Gastroesophageal sphincter (tissue), 4 donors: ENCODE data around the gene ANKZF1. TPM values are rescaled to one million over a fixed set of nuclear protein-coding genes. Genes with fewer than 3 reads are reported as not detected.
A peak's percentile ranks its signal among the peaks of the same experiment; 100 is the strongest.

Experiments
- ATAC-seq: fragments of 150-250 bp; one replicate; pipeline ENCODE4 v1.9.1; 2016; ENCODE audit warnings: mild to moderate bottlenecking, moderate library complexity
- H3K27ac ChIP-seq, 4 donors: fragments of 200-600 bp; sonication (generic) in 3 of 4; 1 replicate in 3 of 4; 2 replicates in 1 of 4; pipeline ENCODE4 v1.5.1; 2016 to 2019
- H3K27me3 ChIP-seq: fragments of 200-600 bp; sonication (generic); one replicate; pipeline ENCODE4 v1.5.1; 2019
- H3K36me3 ChIP-seq, 2 donors: fragments of 200-600 bp; sonication (generic); one replicate each; pipeline ENCODE4 v1.5.1; 2019; ENCODE audit warnings: control low read depth in 1 of 2
- H3K4me1 ChIP-seq, 3 donors: fragments of 200-600 bp; sonication (generic); 1 replicate in 2 of 3; 2 replicates in 1 of 3; pipeline ENCODE4 v1.5.1; 2016 to 2019; ENCODE audit warnings: control low read depth in 2 of 3
- H3K4me3 ChIP-seq, 2 donors: fragments of 200-600 bp; sonication (generic); one replicate each; pipeline ENCODE4 v1.5.1; 2019; ENCODE audit warnings: mild to moderate bottlenecking in 1 of 2, moderate library complexity in 1 of 2
- H3K9me3 ChIP-seq, 3 donors: fragments of 200-600 bp; sonication (generic); one replicate each; pipeline ENCODE4 v1.5.1; 2017 to 2019; ENCODE audit warnings: control low read depth in 2 of 3
- CTCF ChIP-seq, 4 experiments: fragments of 200-600 bp in 2 of 4; fragments of 450-650 bp in 2 of 4; sonication (generic) in 1 of 4; IDR thresholded peaks; one replicate each; pipeline ENCODE4 v1.5.1; 2017 to 2019; ENCODE audit warnings: antibody characterized with exemption in 4 of 4, mild to moderate bottlenecking in 2 of 4, moderate library complexity in 2 of 4
- EP300 ChIP-seq: sonication (generic); formaldehyde crosslinking; IDR thresholded peaks from one replicate; pipeline ENCODE4 v1.6.1; 2017; ENCODE audit warnings: antibody characterized with exemption, mild to moderate bottlenecking
- POLR2A ChIP-seq, 2 donors: fragments of 450-650 bp; IDR thresholded peaks; one replicate each; pipeline ENCODE4 v1.6.1; 2017; ENCODE audit warnings: antibody characterized with exemption in 2 of 2, mild to moderate bottlenecking in 2 of 2, moderate library complexity in 1 of 2
- POLR2AphosphoS5 ChIP-seq: sonication (generic); formaldehyde crosslinking; IDR thresholded peaks from one replicate; pipeline ENCODE4 v1.6.1; 2017; ENCODE audit warnings: antibody characterized with exemption
- WGBS, 2 donors: methylation state at CpG; one replicate each; pipeline ENCODE4 v1.1.5; 2018; ENCODE audit warnings: low coverage in 1 of 2; 5-methylcytosine and 5-hydroxymethylcytosine counted together
- total RNA-seq, 4 donors: library from RNA; depleted of rRNA; stranded (reverse); fragments of >200 nt; gene quantifications; one replicate each; pipeline ENCODE4 v1.1.0, GENCODE V29; 2016

The ANKZF1 gene
- total RNA-seq, 4 donors from 2014 or later: 24.3 to 48.4 (median 25.1) TPM

- H3K27me3 ChIP-seq: no peaks in the 10 kb centered on the region
- peak overlapping the region in 3 of 4 donors; percentile 95 to 98 (median 98) for H3K27ac ChIP-seq
- no CpG with 5 or more reads among the region's 6 CpGs for WGBS, 2 donors
- no peaks in the 10 kb centered on the region for H3K9me3 ChIP-seq
- no peak for TF ChIP-seq CTCF (IDR thresholded peaks at IDR 0.05)
- TF ChIP-seq POLR2AphosphoS5: no peak
- no peak for TF ChIP-seq EP300
- no peak for TF ChIP-seq POLR2A (IDR thresholded peaks at IDR 0.05)
- H3K4me1 ChIP-seq: peaks cover 3 to 51% (median 21%) of the 10 kb centered on the region in 3 donors
- no peak for ATAC-seq
- H3K36me3 ChIP-seq: peaks cover 0 to 67% of the 10 kb centered on the region in 2 donors
- H3K4me3 ChIP-seq: no peak overlapping the region
Measured at GRCh38 chr2:219216535-219216915, 13.1 kb upstream of the ANKZF1 start.

- Histone ChIP-seq H3K9me3 (no peaks in the 10 kb centered on the region), H3K4me3 (peak overlapping the region; percentile 28 to 69), H3K27ac (peak overlapping the region; percentile 72 to 98 (median 96)), H3K4me1 (peaks cover 3 to 51% (median 21%) of the 10 kb centered on the region in 3 donors), H3K36me3 (peaks cover 0 to 68% of the 10 kb centered on the region in 2 donors), H3K27me3 (no peaks in the 10 kb centered on the region)
- TF ChIP-seq POLR2AphosphoS5 (no peak), EP300 (no peak), CTCF (IDR thresholded peaks at IDR 0.05) (no peak), POLR2A (IDR thresholded peaks at IDR 0.05) (peak; percentile 17 to 31)
- WGBS, 2 donors: no CpG with 5 or more reads among the region's 37 CpGs
- ATAC-seq: peak; percentile 73
Measured at GRCh38 chr2:219218217-219218731, 11.3 kb upstream of the ANKZF1 start.

- H3K27me3 ChIP-seq: no peaks in the 10 kb centered on the region
- 0% methylated on average over 8 of the region's 71 CpGs; no CpG with 5 or more reads in 1 of the 2 donors for WGBS, 2 donors
- peaks cover 3 to 51% (median 21%) of the 10 kb centered on the region in 3 donors for H3K4me1 ChIP-seq
- H3K9me3 ChIP-seq: no peaks in the 10 kb centered on the region
- H3K4me3 ChIP-seq: peak within 1 kb of the TSS; percentile 28 to 69
- ATAC-seq: peak; percentile 90
- TF ChIP-seq EP300 (no peak), CTCF (IDR thresholded peaks at IDR 0.05) (peak in 2 of 4 experiments; percentile 19 to 22), POLR2A (IDR thresholded peaks at IDR 0.05) (peak; percentile 27 to 45), POLR2AphosphoS5 (peak; percentile 90)
- peaks cover 0 to 68% of the 10 kb centered on the region in 2 donors for H3K36me3 ChIP-seq
- H3K27ac ChIP-seq: peak within 1 kb of the TSS; percentile 72 to 98 (median 96)
Measured at GRCh38 chr2:219218732-219219701, 10.6 kb upstream of the ANKZF1 start, which contains the start of gene ABCB6. TSS of gene ABCB6 (minus strand) at chr2:219218958. CDS start at chr2:219218673, 285 bp downstream.

GRCh38 chr2:219219784-219220532 lies 9.6 kb upstream of the ANKZF1 start:
- H3K4me1 ChIP-seq: peaks cover 3 to 51% (median 21%) of the 10 kb centered on the region in 3 donors
- 85 to 92% methylated on average over 6 to 10 of the region's 18 CpGs for WGBS, 2 donors

More at GRCh38 chr2:219219784-219220532, 9.6 kb upstream of the ANKZF1 start:
- no peak for TF ChIP-seq POLR2AphosphoS5
- no peak for TF ChIP-seq POLR2A (IDR thresholded peaks at IDR 0.05)
- TF ChIP-seq CTCF (IDR thresholded peaks at IDR 0.05): no peak
- TF ChIP-seq EP300: no peak
- Histone ChIP-seq H3K9me3 (no peaks in the 10 kb centered on the region), H3K4me3 (no peak overlapping the region), H3K27ac (peak overlapping the region in 3 of 4 donors; percentile 95 to 98 (median 98)), H3K27me3 (no peaks in the 10 kb centered on the region), H3K36me3 (peaks cover 0 to 68% of the 10 kb centered on the region in 2 donors)
- no peak for ATAC-seq
